Measurements from ENCODE around the gene TFEB. TPM values are rescaled to one million over a fixed set of nuclear protein-coding genes. Genes with fewer than 3 reads are reported as not detected.

TFEB gene
- total RNA-seq, 2 donors from 2014 or later = 4.9 to 10.1 TPM

DNA sequence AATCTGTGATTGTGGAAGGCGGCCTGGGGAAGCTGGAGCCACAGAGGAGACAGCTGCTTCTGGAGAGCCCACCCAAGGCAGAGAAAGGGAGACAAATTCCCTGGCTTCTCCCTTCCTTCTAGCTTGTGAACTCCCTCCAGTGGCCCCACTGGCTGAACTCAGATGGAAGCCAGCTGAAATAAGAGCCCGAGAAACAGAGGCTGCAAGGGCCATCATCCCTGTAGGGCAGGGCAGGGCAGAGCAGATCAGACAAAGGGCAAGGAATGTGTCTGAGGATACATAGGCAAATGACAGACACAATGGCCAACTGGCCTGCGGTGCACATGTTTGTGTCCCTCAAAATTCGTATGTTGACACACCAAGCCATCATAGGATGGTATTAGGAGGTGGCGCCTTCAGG is 71.8 kb downstream of the TFEB start:
- Histone ChIP-seq H3K4me3 (no peak overlapping the region), H3K4me1 (no peaks in the 10 kb centered on the region), H3K36me3 (replicated peaks in 1 of 2; ENCODE audit: insufficient read depth in 1 of 2, low read depth in 2 of 2) (no peaks in the 10 kb centered on the region), H3K27me3 (peaks cover 0 to 3% of the 10 kb centered on the region in 2 donors), H3K27ac (no peak overlapping the region), H3K9me3 (no peaks in the 10 kb centered on the region)
- TF ChIP-seq, protein P1, sequence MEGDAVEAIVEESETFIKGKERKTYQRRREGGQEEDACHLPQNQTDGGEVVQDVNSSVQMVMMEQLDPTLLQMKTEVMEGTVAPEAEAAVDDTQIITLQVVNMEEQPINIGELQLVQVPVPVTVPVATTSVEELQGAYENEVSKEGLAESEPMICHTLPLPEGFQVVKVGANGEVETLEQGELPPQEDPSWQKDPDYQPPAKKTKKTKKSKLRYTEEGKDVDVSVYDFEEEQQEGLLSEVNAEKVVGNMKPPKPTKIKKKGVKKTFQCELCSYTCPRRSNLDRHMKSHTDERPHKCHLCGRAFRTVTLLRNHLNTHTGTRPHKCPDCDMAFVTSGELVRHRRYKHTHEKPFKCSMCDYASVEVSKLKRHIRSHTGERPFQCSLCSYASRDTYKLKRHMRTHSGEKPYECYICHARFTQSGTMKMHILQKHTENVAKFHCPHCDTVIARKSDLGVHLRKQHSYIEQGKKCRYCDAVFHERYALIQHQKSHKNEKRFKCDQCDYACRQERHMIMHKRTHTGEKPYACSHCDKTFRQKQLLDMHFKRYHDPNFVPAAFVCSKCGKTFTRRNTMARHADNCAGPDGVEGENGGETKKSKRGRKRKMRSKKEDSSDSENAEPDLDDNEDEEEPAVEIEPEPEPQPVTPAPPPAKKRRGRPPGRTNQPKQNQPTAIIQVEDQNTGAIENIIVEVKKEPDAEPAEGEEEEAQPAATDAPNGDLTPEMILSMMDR (IDR thresholded peaks at IDR 0.05) = no peak
- TF ChIP-seq POLR2A (IDR thresholded peaks at IDR 0.05) = no peak
- no peak for ATAC-seq
- WGBS, 2 donors = 79 to 81% methylated on average over 5 of the region's 5 CpGs
- DNase-seq = no peak
- intact Hi-C loops (cut with DNase I) = no loop called here

GRCh38 chr6:41659935-41660334 is 75.5 kb downstream of the TFEB start:
- WGBS, 2 donors = 13 to 16% methylated on average over 5 to 7 of the region's 7 CpGs
- no peaks in the 10 kb centered on the region for H3K36me3 ChIP-seq (replicated peaks in 1 of 2; ENCODE audit: insufficient read depth in 1 of 2, low read depth in 2 of 2)
- no peaks in the 10 kb centered on the region for H3K27me3 ChIP-seq
- ATAC-seq (no peak), DNase-seq (no peak)
- TF ChIP-seq POLR2A (IDR thresholded peaks at IDR 0.05) = no peak
- TF ChIP-seq, protein P1 (IDR thresholded peaks at IDR 0.05) = no peak
- no peak overlapping the region for H3K27ac ChIP-seq
- intact Hi-C loops (cut with DNase I) = no loop called here
- H3K4me3 ChIP-seq = no peak overlapping the region
- no peaks in the 10 kb centered on the region for H3K4me1 ChIP-seq
- H3K9me3 ChIP-seq = no peaks in the 10 kb centered on the region

GRCh38 chr6:41658636-41659035 is 76.8 kb downstream of the TFEB start:
- ATAC-seq (no peak), DNase-seq (no peak)
- Histone ChIP-seq H3K4me3 (no peak overlapping the region), H3K4me1 (no peaks in the 10 kb centered on the region), H3K27me3 (no peaks in the 10 kb centered on the region), H3K27ac (no peak overlapping the region), H3K36me3 (replicated peaks in 1 of 2; ENCODE audit: insufficient read depth in 1 of 2, low read depth in 2 of 2) (no peaks in the 10 kb centered on the region), H3K9me3 (no peaks in the 10 kb centered on the region)
- intact Hi-C loops (cut with DNase I) = no loop called here
- 82 to 86% methylated on average over 11 to 13 of the region's 13 CpGs for WGBS, 2 donors
- no peak for TF ChIP-seq POLR2A (IDR thresholded peaks at IDR 0.05)
- TF ChIP-seq, protein P1 (IDR thresholded peaks at IDR 0.05) = no peak

- TF ChIP-seq POLR2A (IDR thresholded peaks at IDR 0.05) = no peak
- TF ChIP-seq, protein P1 (IDR thresholded peaks at IDR 0.05) = no peak
- no peaks in the 10 kb centered on the region for H3K4me1 ChIP-seq
- no peak overlapping the region for H3K4me3 ChIP-seq
- intact Hi-C loops (cut with DNase I) = no loop called here
- WGBS, 2 donors = 72 to 76% methylated on average over 15 to 23 of the region's 23 CpGs
- DNase-seq = no peak
- no peaks in the 10 kb centered on the region for H3K9me3 ChIP-seq
- no peaks in the 10 kb centered on the region for H3K27me3 ChIP-seq
- no peak overlapping the region for H3K27ac ChIP-seq
- ATAC-seq = no peak
- no peaks in the 10 kb centered on the region for H3K36me3 ChIP-seq (replicated peaks in 1 of 2; ENCODE audit: insufficient read depth in 1 of 2, low read depth in 2 of 2)
Measured at GRCh38 chr6:41657131-41658094, 78.0 kb downstream of the TFEB start.
